SIG-M5 treated with dmso at 0.1 percent for 504 hours (cell line): ENCODE results near the gene UBAP2.
A peak's percentile ranks its signal among the peaks of the same experiment; 100 is the strongest.
"Not testable (repeated sequence)": the region's sequence is repeated elsewhere in the genome, so short reads cannot be mapped to it uniquely, and the experiment has no call there.

ENCODE experiments used
- DNase-seq: peaks from one replicate; lab custom pipeline; 2025; ENCODE audit not compliant: unreplicated experiment; lab: John Stamatoyannopoulos, UW

The UBAP2 gene

DNA sequence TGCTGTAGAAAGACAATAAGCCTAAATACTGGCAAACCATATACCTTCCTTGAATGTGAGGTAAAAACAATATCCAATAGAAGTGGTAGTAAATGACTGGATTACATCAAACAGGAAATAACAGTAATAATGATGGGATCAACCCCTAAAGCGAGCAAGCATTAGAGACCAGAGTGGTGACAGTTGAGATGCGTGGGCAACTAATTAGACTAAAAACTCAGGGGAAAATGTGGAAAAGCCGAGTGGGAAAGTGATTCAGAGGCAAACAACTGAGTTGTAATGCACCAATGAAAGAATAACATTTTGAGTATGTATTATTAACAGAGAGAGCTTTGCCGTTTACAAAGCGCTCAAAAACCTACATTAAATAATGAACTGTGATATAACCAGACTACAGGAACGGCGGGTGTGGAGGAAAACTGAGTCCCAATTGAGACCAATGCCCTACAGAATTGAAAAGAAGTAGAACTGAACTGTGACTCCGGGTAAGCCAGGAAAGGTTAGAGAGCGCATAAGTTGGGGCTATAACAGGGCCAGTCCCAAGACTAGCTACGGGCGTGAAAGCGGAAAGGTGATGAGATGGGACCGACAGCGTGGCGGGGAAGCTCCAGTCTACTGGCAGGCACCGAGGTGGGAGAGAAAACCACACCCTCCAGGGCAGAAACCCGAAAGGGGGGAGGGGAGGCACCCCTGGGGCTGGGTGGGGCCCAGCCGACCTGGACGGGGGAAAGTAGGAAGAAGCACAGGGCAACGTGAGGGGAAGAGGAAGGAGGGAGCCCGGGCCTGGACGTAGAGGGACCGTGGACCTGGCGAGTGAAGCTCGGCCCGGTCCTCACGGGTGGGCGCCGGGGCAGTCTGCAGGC, 592 bp downstream of the UBAP2 start:
- DNase-seq, result peak; percentile 79

DNA sequence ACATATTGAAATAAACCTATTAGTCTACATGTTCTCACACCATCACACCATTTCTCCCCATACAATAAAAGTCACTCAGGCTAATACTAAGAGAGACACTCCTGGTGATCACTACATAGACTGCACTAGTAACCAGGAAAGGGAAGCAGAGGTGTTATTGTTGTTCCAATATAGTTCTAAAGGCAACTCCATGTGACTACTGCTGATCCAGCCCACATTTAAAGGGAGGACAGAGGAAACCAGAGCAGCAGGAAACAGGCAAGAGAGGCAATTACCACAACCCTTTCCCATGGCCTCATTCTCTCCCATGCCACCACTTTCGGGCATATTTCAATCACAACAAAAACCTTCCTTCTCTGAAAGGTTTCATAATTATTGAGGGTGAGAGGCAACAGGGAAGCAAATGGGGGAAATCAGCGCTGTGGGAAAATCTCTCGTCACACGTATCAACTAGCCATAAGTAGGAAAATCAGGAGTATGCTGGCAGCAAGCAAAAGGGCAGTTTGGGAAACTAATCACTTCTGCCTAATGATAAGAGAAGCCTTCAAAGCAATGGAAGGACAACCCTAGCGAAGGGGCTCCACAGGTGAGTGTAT, 1.8 kb downstream of the UBAP2 start:
- DNase-seq, result peak; percentile 61

GRCh38 chr9:34045903-34046302, 2.8 kb downstream of the UBAP2 start:
- no peak for DNase-seq

DNA sequence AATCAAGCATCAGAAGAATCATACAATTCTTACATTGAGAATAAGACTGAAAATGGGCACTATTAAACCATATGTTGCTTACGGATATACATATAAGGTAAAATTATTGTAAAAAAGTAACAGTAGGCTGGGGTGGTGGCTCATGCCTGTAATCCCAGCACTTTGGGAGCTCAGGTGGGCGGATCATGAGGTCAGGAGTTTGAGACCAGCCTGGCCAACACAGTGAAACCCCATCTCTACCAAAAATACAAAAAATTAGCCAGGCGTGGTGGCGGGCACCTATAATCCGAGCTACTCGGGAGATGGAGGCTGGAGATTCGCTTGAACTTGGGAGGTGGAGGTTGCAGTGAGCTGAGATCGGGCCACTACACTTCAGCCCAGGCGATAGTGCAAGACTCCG, 6.6 kb downstream of the UBAP2 start:
- not testable (repeated sequence) for DNase-seq

DNA sequence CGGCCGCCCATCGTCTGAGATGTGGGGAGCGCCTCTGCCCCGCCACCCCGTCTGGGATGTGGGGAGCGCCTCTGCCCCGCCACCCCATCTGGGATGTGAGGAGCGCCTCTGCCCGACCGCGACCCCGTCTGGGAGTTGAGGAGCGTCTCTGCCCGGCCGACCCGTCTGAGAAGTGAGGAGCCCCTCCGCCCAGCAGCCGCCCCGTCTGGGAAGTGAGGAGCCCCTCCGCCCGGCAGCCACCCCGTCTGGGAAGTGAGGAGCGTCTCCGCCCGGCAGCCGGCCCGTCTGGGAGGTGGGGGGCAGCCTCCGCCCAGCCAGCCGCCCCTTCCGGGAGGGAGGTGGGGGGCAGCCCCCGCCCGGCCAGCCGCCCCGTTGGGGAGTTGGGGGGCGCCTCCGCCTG, 9.8 kb downstream of the UBAP2 start:
- not testable (repeated sequence) for DNase-seq

DNA sequence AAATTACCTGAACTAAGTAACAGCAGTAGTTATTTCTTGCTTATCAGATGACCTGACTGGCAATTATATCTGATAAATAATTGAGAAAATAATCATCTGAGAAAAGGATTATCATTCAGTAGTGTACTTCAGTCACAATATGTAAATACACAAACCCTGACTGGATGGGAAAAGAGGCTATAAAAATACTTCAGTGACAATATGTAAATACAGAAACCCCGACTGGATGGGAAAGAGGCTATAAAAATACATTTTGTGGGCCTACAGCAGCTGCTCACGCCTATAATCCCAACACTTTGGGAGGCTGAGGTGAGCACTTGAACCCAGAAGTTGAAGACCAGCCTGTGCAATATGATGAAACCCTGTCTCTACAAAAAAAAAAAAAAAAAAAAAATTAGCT, 11.1 kb downstream of the UBAP2 start:
- DNase-seq, result no peak

DNA sequence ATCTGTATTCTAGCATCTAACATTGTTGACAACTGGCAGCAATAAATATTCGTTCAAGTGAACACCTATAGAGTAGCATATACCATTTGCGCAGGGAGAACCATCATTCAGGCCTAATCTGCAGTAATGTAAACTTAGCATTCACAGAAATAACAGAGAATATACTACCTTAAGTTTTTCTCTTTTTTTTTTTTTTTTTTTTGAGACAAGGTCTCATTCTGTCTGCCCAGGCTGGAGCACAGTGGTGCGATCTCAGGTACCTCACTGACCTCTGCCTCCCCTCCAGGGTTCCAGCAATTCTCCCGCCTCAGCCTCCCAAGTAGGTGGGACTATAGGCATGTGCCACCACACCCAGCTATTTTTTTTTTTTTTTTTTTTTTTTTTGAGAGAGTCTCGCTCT, 12.1 kb downstream of the UBAP2 start:
- DNase-seq, result no peak

DNA sequence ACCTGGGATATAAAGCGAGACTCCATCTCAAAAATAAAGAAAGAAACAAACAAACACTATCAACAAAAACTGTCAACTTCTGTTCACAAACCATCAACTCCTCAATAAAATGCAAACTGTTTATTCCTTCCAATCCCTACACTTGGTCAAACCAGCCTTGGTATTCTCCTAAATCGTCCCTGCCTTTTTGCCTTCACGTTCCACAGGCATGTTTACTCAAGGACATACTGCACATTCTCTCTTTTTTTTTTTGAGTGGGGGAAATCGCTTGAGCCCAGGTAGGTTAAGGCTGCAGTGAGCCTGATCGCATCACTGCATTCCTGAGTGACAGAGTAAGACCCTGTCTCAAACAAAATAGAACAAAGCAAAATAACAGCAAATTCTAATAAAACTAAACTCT, 13.0 kb downstream of the UBAP2 start:
- no peak for DNase-seq

- no peak for DNase-seq
These were observed 14.0 kb downstream of the UBAP2 start for GRCh38 chr9:34034698-34035065.

GRCh38 chr9:34032631-34033030, 16.1 kb downstream of the UBAP2 start:
- DNase-seq, result no peak

GRCh38 chr9:34027845-34028574, 20.7 kb downstream of the UBAP2 start:
- no peak for DNase-seq

DNA sequence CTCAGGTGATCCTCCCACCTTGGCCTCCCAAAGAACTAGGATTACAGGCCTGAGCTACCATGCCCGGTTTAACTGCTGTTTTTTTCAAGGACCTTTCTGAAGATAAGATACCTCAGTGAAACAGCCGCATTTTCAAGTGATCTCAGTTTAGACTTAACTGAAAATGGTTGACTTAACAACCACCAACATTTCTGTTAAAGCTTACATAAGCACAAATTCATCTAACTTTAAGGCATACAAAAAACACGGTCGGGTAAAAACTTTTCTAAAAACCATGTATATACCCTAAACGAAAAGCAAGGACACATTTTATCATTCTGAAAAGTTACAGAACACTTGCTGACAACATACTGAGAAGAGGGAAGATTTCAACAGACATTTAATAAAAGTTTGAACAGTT, 22.9 kb downstream of the UBAP2 start:
- no peak for DNase-seq

- no peak for DNase-seq
These were observed 23.6 kb downstream of the UBAP2 start for GRCh38 chr9:34025062-34025461.

DNA sequence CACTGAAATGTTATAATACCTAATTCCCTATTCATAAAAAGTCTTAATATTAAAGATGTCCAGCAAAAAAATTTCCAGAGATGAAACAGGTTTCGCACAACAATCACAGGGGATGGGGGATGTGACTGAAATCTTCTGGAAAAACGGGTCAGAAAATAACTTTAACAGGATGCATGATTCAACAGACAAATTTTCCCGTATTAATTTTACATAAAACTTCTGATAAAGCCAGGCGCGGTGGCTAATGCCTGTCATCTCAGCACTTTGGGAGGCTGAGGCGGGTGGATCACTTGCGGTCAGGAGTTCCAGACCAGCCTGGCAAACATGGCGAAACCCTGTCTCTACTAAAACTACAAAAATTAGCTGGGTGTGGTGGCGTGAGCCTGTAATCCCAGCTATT, 24.2 kb downstream of the UBAP2 start:
- not testable (repeated sequence) for DNase-seq

DNA sequence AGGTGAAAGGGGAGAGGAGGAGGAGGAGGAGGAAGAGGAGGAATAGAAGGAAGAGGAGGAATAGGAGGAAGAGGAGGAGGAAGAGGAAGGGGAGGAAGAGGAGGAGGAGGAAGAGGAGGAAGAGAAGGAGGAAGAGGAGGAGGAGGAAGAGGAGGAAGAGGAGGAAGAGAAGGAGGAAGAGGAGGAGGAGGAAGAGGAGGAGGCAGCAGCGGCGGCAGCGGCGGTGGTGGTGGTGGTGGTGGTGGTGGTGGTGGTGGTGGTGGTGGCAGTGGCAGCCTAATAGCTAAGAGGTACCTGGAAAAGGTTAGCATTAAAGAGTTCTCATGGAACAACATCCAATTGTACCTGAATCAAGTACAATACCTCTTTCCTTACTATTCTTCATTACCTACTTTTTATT, 32.5 kb downstream of the UBAP2 start:
- DNase-seq, result no peak

DNA sequence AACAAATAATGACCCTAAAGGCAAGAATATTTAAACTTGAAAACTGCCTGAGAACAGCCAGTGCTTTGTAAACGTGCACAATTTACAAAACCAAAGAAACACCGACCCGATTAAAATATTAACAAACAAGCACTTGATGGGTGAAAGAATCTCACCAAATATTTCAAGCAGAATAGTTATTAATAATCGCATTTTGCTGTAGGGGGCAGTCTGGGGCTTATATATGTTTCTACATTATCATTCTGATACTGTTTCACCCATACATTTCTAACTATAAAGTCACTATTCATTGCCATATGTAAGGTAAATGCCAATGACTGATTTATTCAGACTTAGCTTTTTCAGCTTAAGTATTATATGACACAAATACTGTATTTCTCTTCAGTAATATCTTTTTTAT, 37.7 kb downstream of the UBAP2 start:
- DNase-seq, result peak; percentile 6

GRCh38 chr9:34001951-34002350, 46.7 kb downstream of the UBAP2 start:
- no peak for DNase-seq

GRCh38 chr9:34001298-34001697, 47.4 kb downstream of the UBAP2 start:
- no peak for DNase-seq

DNA sequence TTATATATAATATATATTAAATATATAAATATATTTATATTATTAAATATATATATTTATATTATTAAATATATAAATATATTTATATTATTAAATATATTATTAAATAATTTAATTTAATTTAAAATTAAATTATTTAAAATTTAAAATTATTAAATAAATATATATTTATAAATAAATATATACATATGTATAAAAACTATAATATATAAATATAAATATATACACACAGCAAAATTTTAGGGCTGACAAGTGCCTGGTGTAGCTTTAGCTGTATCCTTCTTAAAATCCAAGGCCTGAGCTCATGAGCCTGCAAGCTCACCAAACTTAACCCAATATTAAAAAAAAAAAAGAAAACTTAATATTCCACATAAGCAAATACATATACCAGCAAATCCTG, 53.2 kb downstream of the UBAP2 start:
- no peak for DNase-seq

- no peak for DNase-seq
These were observed 55.6 kb downstream of the UBAP2 start for GRCh38 chr9:33993104-33993503.

- DNase-seq, result no peak
These were observed 56.1 kb downstream of the UBAP2 start for GRCh38 chr9:33992632-33993031.
